Activated T-cell treated with anti-CD3 and anti-CD28 coated beads, Interleukin-2, amount 50 U/mL, for 4 hours (primary cell): ENCODE data around the gene GUCY1A1. TPM values are rescaled to one million over a fixed set of nuclear protein-coding genes. Genes with fewer than 3 reads are reported as not detected.

ENCODE experiments used
- ATAC-seq, 2 donors: fragments of 200-7000 bp; cut with Tn5 transposase; one replicate each; pipeline ENCODE4 v1.10.0; 2021
- DNase-seq: peaks from one replicate; pipeline ENCODE4 v3.0.0-alpha.2; 2020
- H3K27me3 Mint-ChIP-seq: one replicate; pipeline ENCODE4 v1.8.0; 2021; ENCODE audit warnings: low read depth, mixed read lengths
- H3K36me3 Mint-ChIP-seq: one replicate; pipeline ENCODE4 v1.8.0; 2022; ENCODE audit warnings: mixed read lengths; ENCODE audit not compliant: insufficient read depth
- H3K4me1 Mint-ChIP-seq: one replicate; pipeline ENCODE4 v1.8.0; 2021; ENCODE audit warnings: low read depth, mixed read lengths
- H3K4me3 Mint-ChIP-seq: one replicate; pipeline ENCODE4 v1.8.0; 2021; ENCODE audit warnings: mild to moderate bottlenecking, moderate library complexity, mixed read lengths
- H3K9me3 Mint-ChIP-seq: one replicate; pipeline ENCODE4 v1.8.0; 2021; ENCODE audit warnings: mixed read lengths
- total RNA-seq, 3 donors: library from RNA; stranded (reverse); gene quantifications; one replicate each; pipeline ENCODE4 v1.2.1, GENCODE V29; 2021

Gene GUCY1A1
- total RNA-seq, 3 donors from 2014 or later: 0.26 to 0.30 TPM; not detected in 1

- no peak for DNase-seq
- no peaks in the 10 kb centered on the region for H3K36me3 Mint-ChIP-seq
- no peaks in the 10 kb centered on the region for H3K9me3 Mint-ChIP-seq
- ATAC-seq: no peak
- H3K4me3 Mint-ChIP-seq: no peak overlapping the region
- H3K4me1 Mint-ChIP-seq: no peaks in the 10 kb centered on the region
- H3K27me3 Mint-ChIP-seq: no peaks in the 10 kb centered on the region
Observed at GRCh38 chr4:155693015-155693663, 26.5 kb downstream of the GUCY1A1 start.

- Mint-ChIP-seq H3K9me3 (no peaks in the 10 kb centered on the region), H3K27me3 (no peaks in the 10 kb centered on the region), H3K4me1 (no peaks in the 10 kb centered on the region), H3K36me3 (no peaks in the 10 kb centered on the region), H3K4me3 (no peak overlapping the region)
- DNase-seq: no peak
- ATAC-seq: no peak
Observed at GRCh38 chr4:155694100-155694785, 27.6 kb downstream of the GUCY1A1 start.

- H3K36me3 Mint-ChIP-seq: no peaks in the 10 kb centered on the region
- H3K4me3 Mint-ChIP-seq: no peak overlapping the region
- no peak for ATAC-seq
- no peaks in the 10 kb centered on the region for H3K4me1 Mint-ChIP-seq
- no peaks in the 10 kb centered on the region for H3K9me3 Mint-ChIP-seq
- peaks cover 1% of the 10 kb centered on the region for H3K27me3 Mint-ChIP-seq
- no peak for DNase-seq
Observed at GRCh38 chr4:155696226-155696625, 29.6 kb downstream of the GUCY1A1 start.

- Mint-ChIP-seq H3K27me3 (peaks cover 3% of the 10 kb centered on the region), H3K4me1 (no peaks in the 10 kb centered on the region), H3K4me3 (no peak overlapping the region), H3K36me3 (no peaks in the 10 kb centered on the region), H3K9me3 (no peaks in the 10 kb centered on the region)
- no peak for DNase-seq
- no peak for ATAC-seq
Observed at GRCh38 chr4:155696726-155697125, 30.1 kb downstream of the GUCY1A1 start.

DNA sequence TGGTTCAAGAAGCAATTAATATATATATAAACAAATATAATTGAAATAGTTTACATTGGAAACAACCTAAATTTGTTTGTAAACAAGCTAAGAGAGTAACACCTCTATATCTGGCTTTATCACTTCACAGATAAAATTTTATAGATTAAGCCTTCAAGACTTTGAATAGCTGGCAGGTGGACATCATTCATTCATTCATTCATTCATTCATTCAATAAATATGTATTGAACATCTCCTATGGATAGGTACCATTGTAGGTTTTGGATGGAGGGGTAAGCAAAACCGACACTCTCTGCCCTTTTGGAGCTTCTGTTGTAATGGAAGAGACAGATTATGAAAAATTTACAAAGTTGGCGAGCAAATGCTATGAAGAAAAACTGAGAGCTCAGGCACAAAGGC, 35.2 kb downstream of the GUCY1A1 start:
- Mint-ChIP-seq H3K4me1 (no peaks in the 10 kb centered on the region), H3K9me3 (no peaks in the 10 kb centered on the region), H3K27me3 (peaks cover 5% of the 10 kb centered on the region), H3K4me3 (no peak overlapping the region), H3K36me3 (no peaks in the 10 kb centered on the region)
- DNase-seq: no peak
- no peak for ATAC-seq

DNA sequence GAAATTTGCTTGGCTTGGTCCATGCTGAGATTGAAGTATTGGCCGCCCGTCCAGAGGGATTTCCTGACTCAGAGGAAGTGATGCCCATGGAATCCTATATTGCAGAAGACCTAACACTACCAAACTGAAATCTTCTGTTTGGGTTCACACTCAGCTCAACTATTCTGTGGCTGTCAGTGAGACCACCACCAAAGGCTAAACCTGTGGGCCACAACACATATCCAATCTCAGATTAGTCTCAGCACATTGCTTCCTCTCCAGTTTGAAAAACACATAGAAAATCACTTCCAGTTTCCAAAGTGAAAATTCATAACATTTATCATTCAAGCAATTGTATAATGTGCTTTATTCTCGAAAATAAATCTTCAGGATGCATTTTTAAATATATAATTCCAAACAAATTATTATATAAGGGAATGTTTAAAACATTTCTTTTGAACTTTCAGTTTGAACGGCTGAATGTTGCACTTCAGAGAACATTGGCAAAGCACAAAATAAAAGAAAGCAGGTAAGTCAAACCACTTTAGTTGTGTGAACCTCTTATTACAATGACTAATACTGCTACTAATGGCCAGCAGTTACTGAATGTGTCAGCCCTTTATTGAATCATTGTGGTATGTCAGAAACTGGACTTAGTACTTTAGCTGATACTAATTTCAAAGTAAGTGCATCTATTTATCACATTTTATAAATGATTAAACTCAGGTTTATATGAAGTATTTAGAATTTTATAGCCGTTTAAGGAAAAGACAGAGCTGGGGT, 37.0 kb downstream of the GUCY1A1 start:
- ATAC-seq: no peak
- no peaks in the 10 kb centered on the region for H3K4me1 Mint-ChIP-seq

GRCh38 chr4:155704841-155705404, 38.3 kb downstream of the GUCY1A1 start:
- Mint-ChIP-seq H3K36me3 (no peaks in the 10 kb centered on the region), H3K9me3 (no peaks in the 10 kb centered on the region), H3K4me3 (no peak overlapping the region), H3K4me1 (no peaks in the 10 kb centered on the region), H3K27me3 (peaks cover 5% of the 10 kb centered on the region)
- ATAC-seq (no peak), DNase-seq (no peak)

More for the DNA sequence above, 37.0 kb downstream of the GUCY1A1 start:
- no peaks in the 10 kb centered on the region for H3K9me3 Mint-ChIP-seq
- DNase-seq: no peak
- peaks cover 5% of the 10 kb centered on the region for H3K27me3 Mint-ChIP-seq
- no peak overlapping the region for H3K4me3 Mint-ChIP-seq
- no peaks in the 10 kb centered on the region for H3K36me3 Mint-ChIP-seq

- no peaks in the 10 kb centered on the region for H3K36me3 Mint-ChIP-seq
- DNase-seq (no peak), ATAC-seq (no peak)
- H3K4me1 Mint-ChIP-seq: no peaks in the 10 kb centered on the region
- no peak overlapping the region for H3K4me3 Mint-ChIP-seq
- no peaks in the 10 kb centered on the region for H3K9me3 Mint-ChIP-seq
- H3K27me3 Mint-ChIP-seq: peaks cover 5% of the 10 kb centered on the region
Observed at GRCh38 chr4:155705664-155706063, 39.0 kb downstream of the GUCY1A1 start.

GRCh38 chr4:155706147-155706546, 39.5 kb downstream of the GUCY1A1 start:
- Mint-ChIP-seq H3K4me1 (no peaks in the 10 kb centered on the region), H3K4me3 (no peak overlapping the region), H3K27me3 (peaks cover 4% of the 10 kb centered on the region), H3K9me3 (no peaks in the 10 kb centered on the region), H3K36me3 (no peaks in the 10 kb centered on the region)
- DNase-seq: no peak
- ATAC-seq: no peak

- Mint-ChIP-seq H3K36me3 (no peaks in the 10 kb centered on the region), H3K9me3 (no peaks in the 10 kb centered on the region)
Observed at GRCh38 chr4:155707251-155707650, 40.6 kb downstream of the GUCY1A1 start.

GRCh38 chr4:155708782-155709181, 42.1 kb downstream of the GUCY1A1 start:
- ATAC-seq: no peak
- H3K4me3 Mint-ChIP-seq: no peak overlapping the region
- H3K36me3 Mint-ChIP-seq: no peaks in the 10 kb centered on the region
- no peaks in the 10 kb centered on the region for H3K27me3 Mint-ChIP-seq
- no peaks in the 10 kb centered on the region for H3K4me1 Mint-ChIP-seq
- no peaks in the 10 kb centered on the region for H3K9me3 Mint-ChIP-seq
- DNase-seq: no peak

More at GRCh38 chr4:155707251-155707650, 40.6 kb downstream of the GUCY1A1 start:
- Mint-ChIP-seq H3K27me3 (peaks cover 2% of the 10 kb centered on the region), H3K4me3 (no peak overlapping the region), H3K4me1 (no peaks in the 10 kb centered on the region)
- DNase-seq: no peak
- no peak for ATAC-seq

GRCh38 chr4:155709918-155710317, 43.3 kb downstream of the GUCY1A1 start:
- Mint-ChIP-seq H3K9me3 (no peaks in the 10 kb centered on the region), H3K36me3 (no peaks in the 10 kb centered on the region), H3K4me3 (no peak overlapping the region), H3K4me1 (no peaks in the 10 kb centered on the region), H3K27me3 (no peaks in the 10 kb centered on the region)
- no peak for DNase-seq
- no peak for ATAC-seq

DNA sequence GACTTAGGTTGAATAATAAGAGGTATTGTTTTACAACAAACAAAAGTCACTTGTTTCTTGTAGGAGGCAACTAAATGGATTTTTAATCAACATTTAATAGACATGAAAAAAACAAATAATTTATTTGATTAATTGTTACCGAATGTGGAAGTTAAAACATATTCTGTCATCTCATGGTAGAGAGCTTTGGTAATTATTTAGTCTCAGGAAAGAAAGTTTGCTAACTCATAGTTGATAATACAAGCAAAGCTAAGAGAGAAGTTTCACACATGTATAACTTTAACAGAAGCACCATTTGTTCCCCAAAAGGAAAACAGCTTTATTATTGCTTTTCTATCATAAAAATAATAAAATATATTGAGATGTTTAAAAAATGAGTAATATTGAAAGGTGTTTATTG, 44.9 kb downstream of the GUCY1A1 start:
- Mint-ChIP-seq H3K9me3 (no peaks in the 10 kb centered on the region), H3K27me3 (no peaks in the 10 kb centered on the region), H3K36me3 (no peaks in the 10 kb centered on the region), H3K4me3 (no peak overlapping the region), H3K4me1 (no peaks in the 10 kb centered on the region)
- ATAC-seq (no peak), DNase-seq (no peak)

DNA sequence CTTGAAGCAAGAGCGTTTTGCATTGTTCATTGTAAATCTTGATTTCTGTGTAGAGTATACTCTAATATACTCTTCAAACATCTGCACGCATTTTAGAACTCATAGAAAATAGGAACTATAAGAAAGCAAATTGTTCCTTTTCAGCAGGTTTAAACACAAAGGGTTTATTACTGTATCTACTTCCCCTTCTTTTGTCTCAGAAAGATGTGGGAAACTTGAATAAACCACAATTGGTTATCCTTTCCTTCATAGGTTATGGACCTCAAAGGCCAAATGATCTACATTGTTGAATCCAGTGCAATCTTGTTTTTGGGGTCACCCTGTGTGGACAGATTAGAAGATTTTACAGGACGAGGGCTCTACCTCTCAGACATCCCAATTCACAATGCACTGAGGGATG, 46.2 kb downstream of the GUCY1A1 start:
- no peak for ATAC-seq
- no peak for DNase-seq
- Mint-ChIP-seq H3K27me3 (no peaks in the 10 kb centered on the region), H3K4me3 (no peak overlapping the region), H3K4me1 (no peaks in the 10 kb centered on the region), H3K9me3 (no peaks in the 10 kb centered on the region), H3K36me3 (no peaks in the 10 kb centered on the region)
